Suprapubic skin (tissue), 4 donors: ENCODE data around the gene PPARGC1A. TPM values are rescaled to one million over a fixed set of nuclear protein-coding genes. Genes with fewer than 3 reads are reported as not detected.

Source experiments
- DNase-seq, 2 donors: peaks; one replicate each; pipeline ENCODE4 v3.0.0-alpha.2; 2019; ENCODE audit warnings: low spot score in 2 of 2
- H3K27ac ChIP-seq: fragments of 200-600 bp; sonication (generic); one replicate; pipeline ENCODE4 v1.5.1; 2019
- H3K27me3 ChIP-seq: fragments of 200-600 bp; sonication (generic); one replicate; pipeline ENCODE4 v1.5.1; 2019
- H3K36me3 ChIP-seq: fragments of 200-600 bp; sonication (generic); one replicate; pipeline ENCODE4 v1.5.1; 2019
- H3K4me1 ChIP-seq: fragments of 200-600 bp; sonication (generic); one replicate; pipeline ENCODE4 v1.5.1; 2019
- H3K4me3 ChIP-seq: fragments of 200-600 bp; sonication (generic); one replicate; pipeline ENCODE4 v1.5.1; 2019; ENCODE audit warnings: mild to moderate bottlenecking
- H3K9me3 ChIP-seq: fragments of 200-600 bp; sonication (generic); one replicate; pipeline ENCODE4 v1.5.1; 2019
- EP300 ChIP-seq: sonication (generic); formaldehyde crosslinking; IDR thresholded peaks from one replicate; pipeline ENCODE4 v1.6.1; 2017; ENCODE audit warnings: antibody characterized with exemption
- POLR2A ChIP-seq, 2 donors: fragments of 450-650 bp; IDR thresholded peaks; one replicate each; pipeline ENCODE4 v1.6.1; 2017; ENCODE audit warnings: antibody characterized with exemption in 2 of 2, mild to moderate bottlenecking in 2 of 2, moderate library complexity in 2 of 2
- POLR2AphosphoS5 ChIP-seq, 3 donors: sonication (generic); formaldehyde crosslinking; IDR thresholded peaks; one replicate each; pipeline ENCODE4 v1.6.1; 2017; ENCODE audit warnings: antibody characterized with exemption in 3 of 3
- WGBS: methylation state at CpG from one replicate; pipeline ENCODE4 v1.1.5; 2018; 5-methylcytosine and 5-hydroxymethylcytosine counted together
- total RNA-seq, 4 donors: library from RNA; depleted of rRNA; stranded (reverse); fragments of >200 nt; gene quantifications; one replicate each; pipeline ENCODE4 v1.1.0, GENCODE V29; 2016
- TF ChIP-seq, protein P1 (sequence below), 2 donors: fragments of 200-600 bp in 1 of 2; fragments of 450-650 bp in 1 of 2; sonication (generic) in 1 of 2; IDR thresholded peaks; one replicate each; pipeline ENCODE4 v1.5.1; 2016 to 2019; ENCODE audit warnings: antibody characterized with exemption in 2 of 2, mild to moderate bottlenecking in 1 of 2, moderate library complexity in 1 of 2

PPARGC1A gene
- total RNA-seq, 4 donors from 2014 or later = 10.5 to 33.4 (median 13.2) TPM

DNA sequence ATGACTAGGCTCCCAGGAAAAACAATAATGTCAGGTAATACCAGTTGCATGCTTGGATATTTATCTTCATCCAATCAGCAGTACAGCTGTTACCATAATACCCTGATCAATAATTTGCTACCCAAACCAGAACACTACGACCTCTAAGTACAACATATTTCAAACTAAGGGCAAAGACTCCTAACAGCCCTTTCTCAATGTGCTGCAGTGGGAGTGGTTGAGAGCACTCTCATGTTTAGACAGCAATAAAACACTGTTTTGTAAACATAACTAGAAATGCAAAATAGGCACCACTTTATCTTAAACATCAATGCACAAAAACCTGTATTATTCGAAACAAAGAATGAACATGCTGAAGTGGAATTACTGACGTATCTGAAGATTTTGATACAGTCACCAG, 28.9 kb downstream of the PPARGC1A start:
- H3K4me1 ChIP-seq = no peaks in the 10 kb centered on the region
- DNase-seq = no peak
- H3K27me3 ChIP-seq = no peaks in the 10 kb centered on the region
- WGBS = 78% methylated on average over 3 of the region's 3 CpGs
- no peaks in the 10 kb centered on the region for H3K36me3 ChIP-seq
- no peaks in the 10 kb centered on the region for H3K9me3 ChIP-seq
- no peak overlapping the region for H3K4me3 ChIP-seq
- H3K27ac ChIP-seq = no peak overlapping the region
- no peak for TF ChIP-seq POLR2AphosphoS5 (IDR thresholded peaks at IDR 0.05)
- no peak for TF ChIP-seq POLR2A (IDR thresholded peaks at IDR 0.05)
- TF ChIP-seq, protein P1, sequence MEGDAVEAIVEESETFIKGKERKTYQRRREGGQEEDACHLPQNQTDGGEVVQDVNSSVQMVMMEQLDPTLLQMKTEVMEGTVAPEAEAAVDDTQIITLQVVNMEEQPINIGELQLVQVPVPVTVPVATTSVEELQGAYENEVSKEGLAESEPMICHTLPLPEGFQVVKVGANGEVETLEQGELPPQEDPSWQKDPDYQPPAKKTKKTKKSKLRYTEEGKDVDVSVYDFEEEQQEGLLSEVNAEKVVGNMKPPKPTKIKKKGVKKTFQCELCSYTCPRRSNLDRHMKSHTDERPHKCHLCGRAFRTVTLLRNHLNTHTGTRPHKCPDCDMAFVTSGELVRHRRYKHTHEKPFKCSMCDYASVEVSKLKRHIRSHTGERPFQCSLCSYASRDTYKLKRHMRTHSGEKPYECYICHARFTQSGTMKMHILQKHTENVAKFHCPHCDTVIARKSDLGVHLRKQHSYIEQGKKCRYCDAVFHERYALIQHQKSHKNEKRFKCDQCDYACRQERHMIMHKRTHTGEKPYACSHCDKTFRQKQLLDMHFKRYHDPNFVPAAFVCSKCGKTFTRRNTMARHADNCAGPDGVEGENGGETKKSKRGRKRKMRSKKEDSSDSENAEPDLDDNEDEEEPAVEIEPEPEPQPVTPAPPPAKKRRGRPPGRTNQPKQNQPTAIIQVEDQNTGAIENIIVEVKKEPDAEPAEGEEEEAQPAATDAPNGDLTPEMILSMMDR (IDR thresholded peaks at IDR 0.05) = no peak
- no peak for TF ChIP-seq EP300

DNA sequence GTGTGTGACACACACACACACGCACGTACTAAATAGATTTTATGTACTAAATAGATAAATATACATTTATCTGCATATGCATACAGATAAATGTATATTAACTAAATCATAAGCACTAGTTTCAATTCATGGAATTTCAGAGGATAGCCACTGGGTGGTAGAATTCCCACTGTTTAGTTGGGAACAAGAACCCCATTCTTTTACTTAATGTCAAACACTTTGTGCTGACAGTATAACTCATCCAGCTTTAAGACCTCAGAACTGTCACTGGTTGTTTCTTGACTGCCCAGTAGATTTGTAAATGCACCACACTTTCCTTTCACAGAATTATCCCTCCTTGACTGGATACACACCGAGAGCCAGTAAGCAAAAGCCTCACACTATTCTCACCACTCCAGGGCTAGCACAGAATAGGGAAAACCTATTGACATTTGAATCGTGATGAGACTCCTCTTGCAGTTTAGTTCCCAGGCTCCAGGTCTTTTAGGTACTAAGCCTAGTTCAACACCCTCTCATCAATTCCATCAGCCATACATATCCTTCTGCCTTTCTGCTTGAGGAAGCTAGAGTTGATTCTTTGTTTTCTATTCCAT, 32.4 kb downstream of the PPARGC1A start:
- DNase-seq = no peak
- TF ChIP-seq POLR2A (IDR thresholded peaks at IDR 0.05) = no peak
- TF ChIP-seq, protein P1 (IDR thresholded peaks at IDR 0.05) = peak in 1 of 2 donors; percentile 7
- no peaks in the 10 kb centered on the region for H3K9me3 ChIP-seq
- no peaks in the 10 kb centered on the region for H3K36me3 ChIP-seq
- H3K27ac ChIP-seq = no peak overlapping the region
- no peaks in the 10 kb centered on the region for H3K4me1 ChIP-seq
- WGBS = 74% methylated on average over 4 of the region's 4 CpGs
- no peaks in the 10 kb centered on the region for H3K27me3 ChIP-seq
- H3K4me3 ChIP-seq = no peak overlapping the region

DNA sequence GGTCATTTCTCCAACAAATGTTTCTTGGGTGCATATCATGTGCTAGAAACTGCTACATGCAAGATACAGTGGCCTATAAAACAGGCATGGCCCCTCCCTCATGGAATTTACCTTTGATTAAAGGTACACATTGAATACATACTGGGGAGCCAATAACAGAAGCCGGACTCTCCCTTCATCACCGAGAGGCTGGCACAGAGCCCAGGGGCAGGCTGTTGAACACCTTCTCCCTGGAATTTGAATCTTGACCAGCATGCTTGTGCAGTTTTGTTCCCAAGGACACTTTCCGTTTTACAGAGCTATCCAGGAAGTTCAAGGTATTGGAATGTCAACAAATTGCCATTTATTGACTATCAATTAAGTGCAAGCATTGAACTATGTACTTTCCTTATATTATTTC, 33.2 kb downstream of the PPARGC1A start:
- Histone ChIP-seq H3K9me3 (no peaks in the 10 kb centered on the region), H3K4me3 (no peak overlapping the region), H3K27ac (peak overlapping the region; percentile 2), H3K36me3 (no peaks in the 10 kb centered on the region), H3K27me3 (no peaks in the 10 kb centered on the region), H3K4me1 (no peaks in the 10 kb centered on the region)
- no peak for DNase-seq
- WGBS = 62% methylated on average over 3 of the region's 3 CpGs
- TF ChIP-seq POLR2A (IDR thresholded peaks at IDR 0.05) (no peak), POLR2AphosphoS5 (IDR thresholded peaks at IDR 0.05) (no peak), EP300 (no peak)
- TF ChIP-seq, protein P1 (IDR thresholded peaks at IDR 0.05) = no peak

DNA sequence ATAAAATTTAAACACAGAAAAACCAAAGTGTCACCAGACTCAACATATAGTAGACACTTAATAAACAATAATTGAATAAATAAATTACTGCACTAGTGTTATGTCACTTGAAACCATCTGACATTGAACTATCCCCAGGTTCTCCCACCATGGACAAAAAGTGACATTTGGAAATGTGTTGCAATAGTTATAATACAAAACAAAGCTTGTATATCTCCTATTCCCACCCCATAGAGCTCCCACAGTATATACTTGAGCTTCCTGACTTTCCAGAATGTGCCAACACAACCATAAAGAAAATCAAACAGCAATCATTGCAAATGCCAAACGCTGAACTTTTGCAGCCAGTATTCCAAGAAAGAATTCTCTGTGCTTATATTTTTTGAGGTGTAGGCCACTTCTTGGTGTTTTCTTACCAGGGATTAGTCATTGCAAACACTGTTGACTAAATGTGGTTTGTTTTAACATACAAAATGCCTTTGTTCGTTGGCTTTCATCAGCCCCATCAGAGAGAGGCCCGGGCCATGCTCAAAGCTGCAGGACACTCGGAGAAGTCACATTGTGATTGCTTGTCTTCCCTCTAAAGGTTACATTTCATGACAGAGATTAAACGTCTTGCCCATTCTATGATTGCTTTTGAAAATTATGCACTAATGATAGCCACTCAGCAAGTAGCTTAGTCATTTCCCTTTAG, 33.8 kb downstream of the PPARGC1A start:
- H3K4me3 ChIP-seq = no peak overlapping the region
- no peaks in the 10 kb centered on the region for H3K4me1 ChIP-seq
- H3K27ac ChIP-seq = no peak overlapping the region
- WGBS = 78% methylated on average over 5 of the region's 5 CpGs
- no peaks in the 10 kb centered on the region for H3K36me3 ChIP-seq
- no peak for DNase-seq
- H3K27me3 ChIP-seq = no peaks in the 10 kb centered on the region
- H3K9me3 ChIP-seq = no peaks in the 10 kb centered on the region
- no peak for TF ChIP-seq POLR2A (IDR thresholded peaks at IDR 0.05)
- TF ChIP-seq, protein P1 (IDR thresholded peaks at IDR 0.05) = no peak
- no peak for TF ChIP-seq POLR2AphosphoS5 (IDR thresholded peaks at IDR 0.05)
- TF ChIP-seq EP300 = no peak

DNA sequence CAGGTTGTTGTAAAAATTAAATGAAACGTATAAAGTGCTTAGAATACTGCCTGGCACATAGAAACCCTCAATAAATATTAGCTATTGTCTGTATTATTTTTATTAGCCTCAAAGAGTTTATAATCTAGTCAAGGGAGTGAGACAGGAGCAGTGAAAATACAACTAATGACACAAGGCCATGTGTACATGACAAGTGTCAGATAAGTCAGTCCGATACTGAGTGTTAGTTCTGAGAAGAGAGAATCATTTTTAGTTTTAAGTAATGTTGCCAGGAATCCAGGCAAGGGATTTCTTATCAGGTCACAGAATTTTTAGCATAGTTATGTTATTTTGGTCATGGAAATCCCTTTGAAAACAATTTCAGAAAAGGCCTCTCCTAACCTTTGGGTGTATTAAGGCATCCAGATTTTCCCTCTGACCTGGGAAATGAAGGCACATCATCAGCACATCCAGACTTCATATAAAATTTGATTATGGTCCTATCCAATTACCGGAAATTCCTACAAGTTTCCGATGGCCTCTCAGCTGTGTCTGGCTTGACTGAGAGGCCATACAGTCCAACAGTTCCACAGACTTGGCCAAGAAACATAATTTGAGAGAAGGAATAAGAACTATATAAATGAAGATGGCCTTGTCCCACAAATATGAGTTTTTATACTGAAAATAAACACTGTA, 35.7 kb downstream of the PPARGC1A start:
- DNase-seq = no peak
- no peak overlapping the region for H3K27ac ChIP-seq
- WGBS = 88% methylated on average over 4 of the region's 4 CpGs
- no peak overlapping the region for H3K4me3 ChIP-seq
- no peaks in the 10 kb centered on the region for H3K9me3 ChIP-seq
- no peak for TF ChIP-seq POLR2A (IDR thresholded peaks at IDR 0.05)
- TF ChIP-seq POLR2AphosphoS5 (IDR thresholded peaks at IDR 0.05) = no peak
- TF ChIP-seq, protein P1 (IDR thresholded peaks at IDR 0.05) = no peak
- no peak for TF ChIP-seq EP300
- H3K36me3 ChIP-seq = no peaks in the 10 kb centered on the region
- no peaks in the 10 kb centered on the region for H3K4me1 ChIP-seq
- no peaks in the 10 kb centered on the region for H3K27me3 ChIP-seq
